ENCODE data around the gene APEX1.

Gene APEX1

DNA sequence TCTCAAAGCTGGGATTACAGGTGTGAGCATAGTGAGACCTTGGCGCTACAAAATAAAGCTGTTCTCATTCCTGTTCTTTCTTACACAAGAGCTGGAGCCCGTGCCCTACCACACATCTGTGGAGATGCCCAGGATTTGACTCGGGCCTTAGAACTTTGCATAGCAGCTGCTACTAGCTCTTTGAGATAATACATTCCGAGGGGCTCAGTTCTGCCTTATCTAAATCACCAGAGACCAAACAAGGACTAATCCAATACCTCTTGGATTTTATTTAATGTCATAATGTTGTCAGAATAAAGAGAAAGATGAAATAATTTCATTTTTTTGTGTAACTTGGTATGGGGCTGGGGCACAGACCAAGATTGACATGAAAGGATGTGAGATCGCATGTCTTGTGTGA is 21.8 kb downstream of the APEX1 start:
- Histone ChIP-seq H3K4me1 (ENCODE audit: low read length) (peaks cover 19% of the 10 kb centered on the region), H3K9me3 (ENCODE audit: insufficient read depth, low read length) (no peaks in the 10 kb centered on the region), H3K79me2 (ENCODE audit: low read length) (peaks cover 21% of the 10 kb centered on the region), H3K4me2 (ENCODE audit: low read length) (no peak overlapping the region), H3K9ac (ENCODE audit: low read length) (no peak overlapping the region), H3K27me3 (ENCODE audit: low read depth, low read length) (no peaks in the 10 kb centered on the region), H3K4me3 (ENCODE audit: low read length) (no peak overlapping the region), H3K36me3 (replicated peaks; ENCODE audit: low read depth, low read length) (peaks cover 74% of the 10 kb centered on the region), H3K27ac (ENCODE audit: low read length) (peak overlapping the region; percentile 40), H2AFZ (ENCODE audit: low read depth, low read length) (no peak overlapping the region), H4K20me1 (ENCODE audit: insufficient read depth, low read length) (peaks cover 9% of the 10 kb centered on the region; the same call in 1 of the 2 replicates)
- TF ChIP-seq EZH2phosphoT487 (IDR thresholded peaks at IDR 0.05; ENCODE audit: low read depth) (no peak), CTCF (IDR thresholded peaks at IDR 0.05; ENCODE audit: low read depth, low read length) (no peak)

GRCh38 chr14:20477211-20477876 is 22.3 kb downstream of the APEX1 start:
- Histone ChIP-seq H4K20me1 (ENCODE audit: insufficient read depth, low read length) (peaks cover 4% of the 10 kb centered on the region; the same call in 1 of the 2 replicates), H3K36me3 (replicated peaks; ENCODE audit: low read depth, low read length) (peaks cover 68% of the 10 kb centered on the region), H3K27ac (ENCODE audit: low read length) (peak overlapping the region; percentile 40), H3K79me2 (ENCODE audit: low read length) (peaks cover 16% of the 10 kb centered on the region), H2AFZ (ENCODE audit: low read depth, low read length) (no peak overlapping the region), H3K27me3 (ENCODE audit: low read depth, low read length) (no peaks in the 10 kb centered on the region), H3K9ac (ENCODE audit: low read length) (no peak overlapping the region), H3K4me1 (ENCODE audit: low read length) (peaks cover 16% of the 10 kb centered on the region), H3K4me2 (ENCODE audit: low read length) (no peak overlapping the region), H3K4me3 (ENCODE audit: low read length) (no peak overlapping the region), H3K9me3 (ENCODE audit: insufficient read depth, low read length) (no peaks in the 10 kb centered on the region)
- no peak for TF ChIP-seq CTCF (IDR thresholded peaks at IDR 0.05; ENCODE audit: low read depth, low read length)
- TF ChIP-seq EZH2phosphoT487 (IDR thresholded peaks at IDR 0.05; ENCODE audit: low read depth): no peak

DNA sequence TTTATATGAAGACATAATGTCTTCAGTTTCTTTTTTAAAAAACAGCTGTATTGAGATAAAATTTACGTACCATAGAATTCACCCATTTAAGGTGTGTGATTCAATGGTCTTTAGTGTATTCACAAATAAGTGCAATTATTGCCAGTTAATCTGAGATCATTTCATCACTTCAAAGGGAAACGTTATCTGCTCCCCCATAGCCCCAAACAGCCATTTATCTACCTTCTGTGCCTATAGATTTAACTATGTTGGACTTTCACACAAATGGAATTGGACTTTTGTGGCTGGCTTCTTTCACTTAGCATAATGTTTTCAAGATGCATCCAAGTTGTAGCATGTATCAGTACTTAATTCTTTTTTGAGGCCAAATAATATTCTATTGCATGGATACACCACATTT is 23.9 kb downstream of the APEX1 start:
- no peaks in the 10 kb centered on the region for H3K27me3 ChIP-seq (ENCODE audit: low read depth, low read length)
- H2AFZ ChIP-seq (ENCODE audit: low read depth, low read length): no peak overlapping the region
- H3K36me3 ChIP-seq (replicated peaks; ENCODE audit: low read depth, low read length): peaks cover 56% of the 10 kb centered on the region
- no peak overlapping the region for H3K9ac ChIP-seq (ENCODE audit: low read length)
- 0 out of 2 replicates have a peak, but pooled peaks cover 2% of the 10 kb centered on the region for H3K79me2 ChIP-seq (ENCODE audit: low read length)
- H3K9me3 ChIP-seq (ENCODE audit: insufficient read depth, low read length): no peaks in the 10 kb centered on the region
- peaks cover 16% of the 10 kb centered on the region for H3K4me1 ChIP-seq (ENCODE audit: low read length)
- no peak overlapping the region for H3K4me3 ChIP-seq (ENCODE audit: low read length)
- TF ChIP-seq EZH2phosphoT487 (IDR thresholded peaks at IDR 0.05; ENCODE audit: low read depth) (no peak), CTCF (IDR thresholded peaks at IDR 0.05; ENCODE audit: low read depth, low read length) (no peak)
- H3K27ac ChIP-seq (ENCODE audit: low read length): no peak overlapping the region
- H3K4me2 ChIP-seq (ENCODE audit: low read length): no peak overlapping the region
- no peaks in the 10 kb centered on the region for H4K20me1 ChIP-seq (ENCODE audit: insufficient read depth, low read length)

DNA sequence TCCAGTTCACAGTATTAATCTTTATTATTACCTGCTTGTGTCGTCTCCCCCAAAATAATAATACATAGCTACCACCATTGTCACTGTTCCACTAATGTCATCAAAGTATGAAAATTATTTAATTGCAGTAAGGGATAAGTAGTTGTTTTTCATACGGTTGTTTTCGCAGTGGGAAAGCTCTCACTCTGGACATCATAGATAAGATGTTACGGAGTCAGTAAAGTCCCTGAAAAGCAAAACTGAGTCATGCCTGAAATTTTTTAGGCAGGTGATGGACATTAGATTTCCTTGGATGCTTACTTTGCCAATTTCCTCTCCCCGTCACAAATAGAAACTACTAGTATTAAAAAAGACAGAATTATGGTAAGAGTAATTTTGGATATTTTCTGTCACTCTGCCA is 27.4 kb downstream of the APEX1 start:
- no peak overlapping the region for H2AFZ ChIP-seq (ENCODE audit: low read depth, low read length)
- H4K20me1 ChIP-seq (ENCODE audit: insufficient read depth, low read length): no peaks in the 10 kb centered on the region
- H3K27ac ChIP-seq (ENCODE audit: low read length): no peak overlapping the region
- peaks cover 23% of the 10 kb centered on the region for H3K36me3 ChIP-seq (replicated peaks; ENCODE audit: low read depth, low read length)
- H3K27me3 ChIP-seq (ENCODE audit: low read depth, low read length): 0 out of 2 replicates have a peak, but pooled peaks cover 5% of the 10 kb centered on the region
- H3K9me3 ChIP-seq (ENCODE audit: insufficient read depth, low read length): no peaks in the 10 kb centered on the region
- no peaks in the 10 kb centered on the region for H3K79me2 ChIP-seq (ENCODE audit: low read length)
- TF ChIP-seq EZH2phosphoT487 (IDR thresholded peaks at IDR 0.05; ENCODE audit: low read depth) (no peak), CTCF (IDR thresholded peaks at IDR 0.05; ENCODE audit: low read depth, low read length) (no peak)
- H3K4me3 ChIP-seq (ENCODE audit: low read length): no peak overlapping the region
- H3K9ac ChIP-seq (ENCODE audit: low read length): no peak overlapping the region
- H3K4me2 ChIP-seq (ENCODE audit: low read length): no peak overlapping the region
- peaks cover under 1% of the 10 kb centered on the region; the same call in 1 of the 2 replicates for H3K4me1 ChIP-seq (ENCODE audit: low read length)
